K562 (cell line): Measurements from ENCODE around the gene MUC5B. TPM values are rescaled to one million over a fixed set of nuclear protein-coding genes. Genes with fewer than 3 reads are reported as not detected.

Experiments
- ATAC-seq: fragments of 200-7000 bp; cut with Tn5 transposase; 3 replicates; pipeline ENCODE4 v1.9.1; 2020; ENCODE audit warnings: moderate library complexity
- BruUV-seq: library from RNA; stranded (reverse); fragments of 400-500 nt; replicated peaks from 2 replicates; lab custom pipeline; 2021; lab: Mats Ljungman, UMichigan
- CTCF ChIA-PET: fragments of 300-600 bp; formaldehyde crosslinking; extraction: SDS; loops from one replicate; lab custom pipeline; 2021; ENCODE audit warnings: low intra/inter-chr PET ratio; lab: Yijun Ruan, JAX
- POLR2A ChIA-PET: fragments of 300-600, 350-650 bp; sonication (Branson Sonifier 250); formaldehyde crosslinking; extraction: SDS; loops from one replicate; lab custom pipeline; 2021; ENCODE audit warnings: antibody characterized with exemption, inconsistent platforms; lab: Yijun Ruan, JAX
- DNase-seq, 4 experiments: peaks; one replicate each; pipeline versions ENCODE4 v3.0.0 to v3.0.0-alpha.2; 2011 to 2018; ENCODE audit warnings: low spot score in 3 of 4, mixed read lengths in 3 of 4; ENCODE audit errors: extremely low read depth in 1 of 4
- FAIRE-seq: peaks from 2 replicates; lab custom pipeline; 2011; peaks lifted over from hg19 to GRCh38; lab: Jason Lieb, UNC
- H2AFZ ChIP-seq: 2 replicates; pipeline ENCODE4 v1.6.0; 2011; ENCODE audit warnings: low read depth, low read length, control low read depth, inconsistent platforms
- H3K27ac ChIP-seq: fragments of 200-600 bp; 3 replicates; pipeline ENCODE4 v1.8.0; 2011; ENCODE audit warnings: low read depth, mild to moderate bottlenecking, control low read depth, inconsistent platforms, low read length, moderate library complexity, mixed read lengths; ENCODE audit errors: extremely low read depth
- H3K27me3 ChIP-seq, 2 experiments: fragments of 300-600 bp in 1 of 2; 2 replicates in 1 of 2; 3 replicates in 1 of 2; pipeline versions ENCODE4 v1.6.0 to v1.8.0; 2011; ENCODE audit warnings: inconsistent platforms in 2 of 2, low read length in 2 of 2, mild to moderate bottlenecking in 1 of 2, mixed read lengths in 1 of 2, moderate library complexity in 1 of 2; ENCODE audit not compliant: control insufficient read depth in 2 of 2, insufficient read depth in 2 of 2
- H3K36me3 ChIP-seq: fragments of 300-600 bp; 3 replicates; pipeline ENCODE4 v1.8.0; 2011; ENCODE audit warnings: mild to moderate bottlenecking, low read length, inconsistent platforms; ENCODE audit not compliant: control insufficient read depth, insufficient read depth
- H3K4me1 ChIP-seq, 2 experiments: fragments of 200-600 bp in 1 of 2; replicated peaks in 1 of 2; 2 replicates in 1 of 2; 3 replicates in 1 of 2; pipeline versions ENCODE4 v1.5.1 to v1.8.0; 2011; ENCODE audit warnings: inconsistent platforms in 2 of 2, low read length in 2 of 2, mild to moderate bottlenecking in 1 of 2, mixed read lengths in 1 of 2, moderate library complexity in 1 of 2; ENCODE audit not compliant: control insufficient read depth in 2 of 2, insufficient read depth in 2 of 2
- H3K4me2 ChIP-seq: 2 replicates; pipeline ENCODE4 v1.6.1; 2011; ENCODE audit warnings: low read length, control low read depth, inconsistent platforms, mixed read lengths; ENCODE audit not compliant: insufficient read depth
- H3K4me3 ChIP-seq: fragments of 200-600 bp; sonication (generic), shearing (Covaris generic); 2 replicates; pipeline ENCODE4 v1.5.1; 2016; ENCODE audit warnings: control low read depth, inconsistent platforms
- H3K79me2 ChIP-seq: fragments of 200-600 bp; 3 replicates; pipeline ENCODE4 v1.8.0; 2011; ENCODE audit warnings: low read length, inconsistent platforms; ENCODE audit not compliant: control insufficient read depth, insufficient read depth
- H3K9ac ChIP-seq, 2 experiments: 2 replicates each; pipeline versions ENCODE4 v1.6.0 to v1.6.1; 2011; ENCODE audit warnings: low read depth in 2 of 2, low read length in 2 of 2, control low read depth in 1 of 2, inconsistent platforms in 1 of 2, mild to moderate bottlenecking in 1 of 2, mixed read lengths in 1 of 2; ENCODE audit not compliant: insufficient read depth in 1 of 2
- H3K9me1 ChIP-seq: one replicate; pipeline ENCODE4 v1.6.0; 2011; ENCODE audit warnings: inconsistent platforms, mild to moderate bottlenecking, low read length, moderate library complexity; ENCODE audit not compliant: control insufficient read depth, insufficient read depth
- H3K9me3 ChIP-seq: replicated peaks from 2 replicates; pipeline ENCODE4 v1.5.1; 2011; ENCODE audit warnings: low read depth, low read length, inconsistent platforms; ENCODE audit not compliant: control insufficient read depth, insufficient read depth
- H4K20me1 ChIP-seq: replicated peaks from 2 replicates; pipeline ENCODE4 v1.6.1; 2011; ENCODE audit warnings: low read length, inconsistent platforms, mixed read lengths; ENCODE audit not compliant: control insufficient read depth, insufficient read depth
- EGR1 ChIP-seq: fragments of 450-650 bp; conservative IDR thresholded peaks from 2 replicates; pipeline ENCODE4 v1.6.1; 2017; ENCODE audit warnings: mild to moderate bottlenecking
- ETV1 ChIP-seq: fragments of 450-650 bp; conservative IDR thresholded peaks from 2 replicates; pipeline ENCODE4 v1.6.1; 2016; ENCODE audit warnings: missing genetic modification characterization, control low read depth, low read depth, missing compliant biosample characterization
- U2AF2 ChIP-seq: fragments of 200-400 bp; formaldehyde crosslinking; optimal IDR thresholded peaks from 2 replicates; pipeline ENCODE3; 2017; ENCODE audit warnings: low read depth, mild to moderate bottlenecking, low read length
- ZNF507 ChIP-seq: conservative IDR thresholded peaks from 2 replicates; pipeline ENCODE4 v1.6.1; 2017; ENCODE audit warnings: missing genetic modification characterization, missing compliant biosample characterization
- WGBS: fragments of 100-300 bp; shearing (Covaris generic); methylation state at CpG from one replicate; pipeline ENCODE4 v1.1.6; 2016; ENCODE audit warnings: low coverage, mixed read lengths; ENCODE audit not compliant: insufficient coverage; ENCODE audit errors: missing lambda C conversion rate; 5-methylcytosine and 5-hydroxymethylcytosine counted together
- in situ Hi-C: fragments of 300-500 bp; cut with MboI; formaldehyde crosslinking; loops from 4 replicates; pipeline ENCODE4 v1.15.0; 2018; ENCODE audit warnings: inconsistent platforms, mixed read lengths
- intact Hi-C: fragments of 100-400 bp; cut with micrococcal nuclease; formaldehyde crosslinking; loops from 2 replicates; pipeline ENCODE4 v1.14.2; 2022
- polyA plus RNA-seq, 8 experiments: library from polyadenylated mRNA; depleted of rRNA in 4 of 8; stranded (reverse) in 5 of 8; unstranded in 3 of 8; fragments of >200 nt; fragmentation: Nextera tagmentation in 2 of 8; fragmentation: Illumina TruSeq in 1 of 8; extraction: Ambion mirVana in 2 of 8; extraction: Trizol in 1 of 8; gene quantifications; 2 replicates each; pipeline versions ENCODE4 v1.2.1 to v1.2.3, GENCODE V29; 2011 to 2014; ENCODE audit warnings: inconsistent platforms in 1 of 8, missing spikeins in 1 of 8
- total RNA-seq, 7 experiments: library from RNA; depleted of rRNA in 6 of 7; stranded (reverse); fragments of >200 nt in 6 of 7; fragmentation: Illumina TruSeq in 2 of 7; extraction: Trizol in 2 of 7; gene quantifications; 2 replicates each; pipeline versions ENCODE4 v1.2.1 to v1.2.3, GENCODE V29; 2011 to 2021; ENCODE audit warnings: low replicate concordance in 1 of 7

The MUC5B gene
- total and polyA plus RNA-seq, 9 of the 15 experiments (the other 6 are each of a cell fraction or from before 2014, with no cell fraction given): 0.04 to 0.95 TPM; not detected in 7

- BruUV-seq: no TSS peak
- intact Hi-C loops: no loop called here
- CTCF ChIA-PET: no interaction called here
- ATAC-seq (no peak), FAIRE-seq (no peak), DNase-seq (no peak)
- Histone ChIP-seq H3K4me1 (peaks cover 0 to 34% of the 10 kb centered on the region in 2 experiments; a peak in 3 of 5 replicates), H3K79me2 (peaks cover 33% of the 10 kb centered on the region), H3K4me2 (no peak overlapping the region), H3K9ac (0 out of 4 replicates have a peak overlapping the region, but pooled peaks of 1 of the 2 experiments have one; percentile 52), H3K4me3 (no peak overlapping the region), H3K9me3 (no peaks in the 10 kb centered on the region), H3K27me3 (no peaks in the 10 kb centered on the region)
- TF ChIP-seq EGR1: peak; percentile 32; the same call in 1 of the 2 replicates
- no peak for TF ChIP-seq ETV1 (tag)
- no peak for TF ChIP-seq U2AF2
- TF ChIP-seq ZNF507 (tag): no peak
- TF ChIP-seq, all 486 proteins: peak for 1
- in situ Hi-C loops: no loop called here
- Histone ChIP-seq H3K9me1 (no peaks in the 10 kb centered on the region), H3K36me3 (peaks cover 15% of the 10 kb centered on the region; the same call in 2 of the 3 replicates), H2AFZ (no peak overlapping the region), H3K27ac (no peak overlapping the region), H4K20me1 (peaks cover 10% of the 10 kb centered on the region)
- POLR2A ChIA-PET: no interaction called here
- WGBS: 87% methylated on average over 24 of the region's 31 CpGs
Observed at GRCh38 chr11:1297576-1298473, 75.0 kb downstream of the MUC5B start.
